ENCODE results near the gene SPACA4.
A peak's percentile ranks its signal among the peaks of the same experiment; 100 is the strongest.

The SPACA4 gene

GRCh38 chr19:48651683-48652048, 45.1 kb downstream of the SPACA4 start:
- DNase-seq (ENCODE audit: low read depth): no peak

GRCh38 chr19:48654299-48655059, 47.9 kb downstream of the SPACA4 start:
- no peak for DNase-seq (ENCODE audit: low read depth)

GRCh38 chr19:48656840-48657474, 50.4 kb downstream of the SPACA4 start:
- peak; percentile 93 for DNase-seq (ENCODE audit: low read depth)

All from GM04503 (cell line).